Myocyte (in vitro differentiated cells): ENCODE data around the gene MED8. TPM values are rescaled to one million over a fixed set of nuclear protein-coding genes. Genes with fewer than 3 reads are reported as not detected.
"Not testable (repeated sequence)": the region's sequence is repeated elsewhere in the genome, so short reads cannot be mapped to it uniquely, and the experiment has no call there.

Experiments used
- DNase-seq: peaks from one replicate; pipeline ENCODE4 v3.0.0-alpha.2; 2012; ENCODE audit warnings: low read depth
- total RNA-seq: library from RNA; depleted of rRNA; stranded (reverse); fragments of >200 nt; gene quantifications from 2 replicates; pipeline ENCODE4 v1.2.3, GENCODE V29; 2014

MED8 gene
- total RNA-seq, 1 donor from 2014 or later, result 37.0 TPM

DNA sequence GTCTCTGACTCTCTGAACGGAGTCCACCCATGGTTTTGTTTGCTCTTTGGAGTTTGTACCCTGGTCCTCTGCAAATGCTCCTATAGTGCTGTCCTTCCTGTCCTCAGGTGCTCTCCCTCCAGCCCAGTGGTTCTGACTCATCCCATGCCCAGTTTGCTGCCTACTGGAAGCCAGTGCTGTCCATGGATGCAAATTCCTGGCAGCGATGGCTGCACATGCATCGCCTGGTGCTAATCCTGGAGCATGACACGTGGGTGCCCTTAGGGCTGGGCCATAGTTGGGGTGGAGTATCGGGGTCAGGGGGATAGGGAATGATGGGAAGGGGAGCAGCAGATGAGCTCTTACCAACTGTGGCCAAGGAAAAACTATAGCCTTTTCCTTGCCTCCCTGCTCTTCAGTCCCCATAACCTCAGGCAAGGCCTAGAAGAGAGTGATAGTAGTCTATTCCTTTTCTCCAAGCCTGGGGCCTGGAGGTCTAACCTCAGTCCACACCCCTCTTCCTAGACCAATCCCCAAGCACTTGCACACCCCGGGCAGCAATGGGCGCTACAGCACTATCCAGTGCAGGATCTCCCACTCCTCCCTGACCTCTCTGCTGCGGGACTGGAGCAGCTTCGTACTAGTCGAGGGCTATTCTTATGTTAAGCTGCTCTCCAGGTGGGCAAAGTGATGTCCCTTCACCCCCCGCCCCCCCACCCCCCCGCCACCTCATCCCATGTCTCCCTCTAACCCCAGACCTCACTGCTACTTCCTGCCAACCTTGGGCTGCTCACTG, 32.6 kb upstream of the MED8 start:
- DNase-seq, result peak; percentile 20

GRCh38 chr1:43421396-43421795, 31.8 kb upstream of the MED8 start:
- DNase-seq, result no peak

GRCh38 chr1:43420874-43421273, 31.3 kb upstream of the MED8 start:
- DNase-seq, result no peak

DNA sequence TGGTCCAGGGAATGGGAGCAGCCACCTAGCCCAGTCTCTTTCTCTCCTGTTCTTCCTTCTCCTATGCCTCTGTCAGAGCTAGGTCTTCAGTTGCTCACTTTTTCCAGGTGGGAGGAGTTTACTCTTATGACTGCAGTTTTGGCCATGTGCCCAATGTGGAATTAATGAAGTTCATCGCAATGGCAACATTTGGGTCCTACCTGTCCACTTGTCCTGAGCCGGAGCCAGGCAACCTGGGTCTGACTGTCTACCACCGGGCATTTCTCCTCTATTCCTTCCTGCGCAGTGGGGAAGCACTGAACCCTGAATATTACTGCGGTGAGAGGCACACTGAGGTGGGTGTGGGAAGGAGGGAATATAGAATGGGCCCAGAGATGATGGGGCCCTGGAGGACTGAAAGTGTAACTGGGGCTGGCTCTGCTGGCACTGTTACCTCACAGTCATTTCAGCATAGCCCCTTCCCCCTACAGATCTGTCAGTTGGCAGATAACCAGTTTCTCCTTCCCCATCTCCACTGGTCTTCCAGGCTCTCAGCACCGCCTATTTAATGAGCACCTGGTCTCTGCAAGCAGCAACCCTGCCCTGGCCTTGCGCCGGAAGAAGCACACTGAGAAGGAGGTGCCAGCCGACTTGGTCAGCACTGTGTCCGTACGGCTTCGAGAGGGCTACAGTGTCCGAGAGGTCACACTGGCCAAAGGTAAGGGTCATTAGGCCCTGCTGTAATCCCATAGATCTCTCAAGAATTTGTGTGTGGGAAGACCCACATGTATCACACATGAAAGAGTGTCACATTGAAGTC, 30.2 kb upstream of the MED8 start:
- no peak for DNase-seq

DNA sequence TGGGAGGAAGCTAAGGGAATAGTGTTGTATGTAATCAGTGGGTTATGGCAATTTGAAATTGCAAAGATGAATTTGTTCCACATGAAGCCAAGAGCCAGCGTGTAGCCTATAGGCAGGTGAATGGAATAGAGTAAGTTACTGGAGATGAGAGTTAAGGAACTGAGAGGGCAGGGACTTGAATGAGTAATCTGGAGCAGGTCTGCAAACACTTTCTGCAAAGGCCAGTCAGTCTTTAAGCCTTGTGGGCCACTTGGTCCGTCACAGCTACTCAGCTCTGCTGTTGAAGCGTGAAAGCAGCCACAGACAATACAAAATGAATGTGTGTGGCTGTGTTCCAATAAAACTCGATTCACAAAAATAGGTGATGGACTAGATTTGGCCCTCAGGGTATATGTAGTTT, 29.3 kb upstream of the MED8 start:
- DNase-seq, result no peak

DNA sequence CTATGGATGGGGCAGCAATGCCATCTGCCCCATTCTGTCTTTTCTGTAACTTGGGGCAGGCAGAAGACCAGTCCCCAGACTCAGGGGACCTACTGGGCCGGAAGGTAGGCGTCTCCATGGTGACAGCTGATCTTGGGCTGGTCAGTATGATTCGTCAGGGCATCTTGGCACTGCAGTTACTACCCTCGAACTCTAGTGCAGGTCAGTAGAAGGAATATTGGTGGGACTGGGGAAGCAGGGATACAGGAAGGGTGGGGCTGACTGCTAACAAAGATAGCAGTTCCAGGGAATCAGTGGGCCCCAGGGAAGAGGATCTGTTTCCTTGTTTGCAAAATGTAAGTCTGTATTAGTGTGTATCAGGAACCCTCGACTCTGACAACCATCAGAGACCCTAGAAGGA, 26.3 kb upstream of the MED8 start:
- no peak for DNase-seq

GRCh38 chr1:43414634-43415223, 25.1 kb upstream of the MED8 start:
- DNase-seq, result peak; percentile 44

- not testable (repeated sequence) for DNase-seq
Measured at GRCh38 chr1:43413426-43413825, 23.8 kb upstream of the MED8 start.

- no peak for DNase-seq
Measured at GRCh38 chr1:43410571-43410970, 21.0 kb upstream of the MED8 start.

GRCh38 chr1:43405876-43406234, 16.3 kb upstream of the MED8 start:
- no peak for DNase-seq

DNA sequence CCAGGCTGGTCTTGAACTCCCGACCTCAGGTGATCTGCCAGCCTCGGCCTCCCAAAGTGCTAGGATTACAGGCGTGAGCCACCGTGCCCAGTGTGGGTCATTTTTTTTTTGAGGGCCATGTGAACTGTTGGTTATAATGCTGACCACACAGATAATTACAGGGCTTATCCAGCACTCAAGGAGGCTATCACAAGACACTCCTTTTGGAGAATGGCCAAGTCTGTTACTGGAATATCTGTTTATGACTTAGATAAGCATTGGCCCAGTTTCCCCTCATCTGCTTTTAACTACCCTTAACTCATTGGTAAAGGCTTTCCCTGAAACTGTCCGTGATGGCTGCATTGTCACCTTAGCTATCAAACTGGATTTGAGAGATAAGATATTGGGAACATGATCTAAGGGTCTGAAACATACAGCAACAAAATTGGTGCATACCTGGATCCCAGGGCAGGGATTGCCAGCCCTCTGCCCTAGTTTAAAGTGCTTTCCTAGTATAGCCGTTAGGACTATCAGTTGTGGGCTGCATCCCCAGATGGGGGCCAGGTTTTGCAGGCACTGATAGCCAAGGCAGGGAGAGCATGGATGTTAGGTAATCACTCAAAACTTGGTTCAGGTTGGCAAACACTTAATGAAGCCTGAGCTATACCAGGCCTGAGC, 15.7 kb upstream of the MED8 start:
- no peak for DNase-seq

DNA sequence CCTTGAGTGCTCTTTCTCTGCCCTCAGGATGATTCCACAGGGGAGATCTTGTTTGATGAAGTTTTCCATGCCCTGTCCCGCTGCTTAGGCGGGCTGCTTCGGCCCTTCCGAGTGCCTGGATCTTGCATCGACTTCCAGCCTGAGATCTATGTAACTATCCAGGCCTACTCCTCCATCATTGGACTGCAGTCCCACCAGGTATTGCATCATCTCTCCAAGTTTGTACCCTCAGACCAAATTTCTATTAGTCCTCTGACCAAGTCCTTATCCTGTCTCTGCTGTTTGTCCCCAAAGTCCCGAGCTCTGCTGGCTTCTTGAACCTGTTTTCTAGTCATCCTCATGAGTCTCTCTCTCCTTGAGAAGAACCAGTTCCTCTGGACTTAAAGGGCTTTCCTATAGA, 14.8 kb upstream of the MED8 start:
- DNase-seq, result no peak

DNA sequence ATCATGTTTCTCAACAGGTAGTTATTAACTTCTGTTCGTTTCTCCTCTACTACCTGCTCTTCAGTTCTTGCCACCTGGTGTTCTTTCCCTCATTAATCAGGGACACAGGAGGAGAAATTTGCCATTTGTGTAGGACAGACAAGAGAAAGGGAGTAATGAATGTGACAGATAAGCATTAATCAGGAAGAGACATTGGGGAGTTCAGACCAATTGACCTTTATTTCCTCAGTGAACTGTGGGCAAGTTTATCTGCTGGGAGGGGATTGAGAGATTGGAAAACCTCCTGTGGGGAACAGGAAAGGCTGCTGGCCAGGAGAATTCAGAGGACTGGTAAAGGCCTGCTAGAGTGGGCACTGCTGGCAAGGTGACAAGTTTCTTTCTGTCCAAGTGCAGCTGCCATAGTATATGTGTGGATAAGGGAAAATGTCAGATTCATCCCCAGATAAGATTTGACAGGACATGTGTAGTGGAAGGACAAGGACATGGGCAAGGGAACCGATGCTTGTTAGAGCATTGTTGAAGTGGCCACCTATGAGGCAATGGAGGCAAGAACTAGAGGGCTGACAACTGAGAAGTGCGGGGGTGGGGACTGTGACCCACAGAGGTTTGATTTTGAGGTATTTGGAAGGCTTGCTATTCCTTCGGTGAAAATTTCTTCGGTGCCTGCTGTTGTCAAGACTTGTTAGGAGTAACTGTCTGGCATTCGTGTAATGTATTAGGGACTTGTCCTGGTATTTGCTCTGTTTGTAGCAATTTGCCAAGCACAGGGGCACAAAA, 12.7 kb upstream of the MED8 start:
- no peak for DNase-seq

GRCh38 chr1:43400441-43400840, 10.8 kb upstream of the MED8 start:
- DNase-seq, result not testable (repeated sequence)

GRCh38 chr1:43398227-43398626, 8.6 kb upstream of the MED8 start:
- no peak for DNase-seq

DNA sequence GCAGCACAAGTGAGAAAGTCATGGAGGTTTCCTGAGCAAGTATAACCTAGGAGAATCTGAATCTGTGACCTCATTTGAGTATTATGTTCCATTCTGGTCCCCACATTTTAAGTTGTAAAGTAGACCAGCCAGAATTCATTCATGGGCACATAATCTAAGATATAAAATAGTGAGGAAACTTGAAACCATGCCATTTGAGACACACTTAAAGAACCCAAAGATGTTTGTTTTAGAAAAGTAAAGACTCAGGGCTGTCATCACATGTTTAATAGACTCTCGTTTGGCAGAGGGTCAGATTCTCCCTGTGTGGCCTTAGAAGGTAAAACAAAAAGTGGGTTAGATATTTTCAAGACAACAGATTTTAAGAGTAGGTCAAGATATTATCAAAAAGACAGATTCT, 6.5 kb upstream of the MED8 start:
- no peak for DNase-seq

DNA sequence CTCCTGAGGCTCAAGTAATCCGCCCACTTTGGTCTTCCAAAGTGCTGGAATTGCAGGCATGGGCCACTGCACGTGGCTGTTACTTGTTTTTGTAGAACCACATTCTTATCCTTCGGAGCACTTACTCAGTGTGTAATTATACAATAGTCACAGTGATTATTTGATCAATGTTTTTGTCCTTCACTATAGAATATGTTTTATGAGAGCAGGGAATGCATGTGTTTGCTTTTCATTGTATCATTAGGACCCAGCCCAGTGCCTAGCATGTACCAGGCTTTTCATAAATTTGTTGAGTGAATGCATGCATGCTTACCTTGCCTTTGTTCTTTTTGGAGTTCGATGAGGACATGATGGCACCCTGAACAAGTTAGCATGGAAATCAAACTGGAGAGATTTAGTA, 5.9 kb upstream of the MED8 start:
- DNase-seq, result no peak

GRCh38 chr1:43392702-43393101, 3.1 kb upstream of the MED8 start:
- no peak for DNase-seq

DNA sequence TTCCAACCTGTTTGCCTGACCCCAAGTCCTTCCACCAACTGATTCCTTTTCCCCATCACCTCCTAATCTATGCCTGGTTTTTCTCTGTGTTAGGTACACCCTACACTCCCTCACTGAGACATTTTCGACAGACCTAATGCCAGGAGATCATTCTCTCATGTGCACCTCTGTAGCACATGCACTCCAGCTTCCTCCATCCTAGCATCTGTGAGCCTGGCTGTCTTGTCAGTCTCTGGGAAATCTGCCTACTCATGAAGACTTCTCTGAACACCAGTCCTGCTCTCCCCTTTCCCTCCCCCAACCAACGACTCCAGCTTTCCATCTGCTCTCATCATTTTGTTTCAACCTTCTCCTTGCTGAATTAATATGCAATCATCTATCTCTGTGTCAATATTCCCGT, 987 bp downstream of the MED8 start:
- DNase-seq, result no peak

GRCh38 chr1:43387976-43388599, 1.5 kb downstream of the MED8 start:
- no peak for DNase-seq

DNA sequence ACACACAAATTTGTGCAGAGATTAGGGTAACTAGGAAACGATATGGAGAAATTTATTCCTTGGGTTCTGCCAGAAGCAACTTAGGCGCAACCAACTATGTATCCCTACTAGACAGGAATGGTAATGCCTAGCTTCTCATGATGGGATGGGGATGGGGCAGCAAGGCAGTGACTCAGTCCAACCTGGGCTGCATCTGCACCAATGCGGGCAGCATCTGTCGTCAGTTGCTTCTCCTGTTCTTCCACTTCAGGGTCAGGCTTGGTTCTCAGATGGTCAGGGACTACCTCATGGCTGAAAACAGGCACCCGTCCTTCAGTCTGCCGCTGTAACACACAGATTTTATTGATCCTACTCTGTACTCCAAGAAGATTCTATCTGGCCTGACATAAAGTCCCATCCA, 2.9 kb downstream of the MED8 start:
- DNase-seq, result no peak
